GM06990 (cell line): ENCODE data around the gene SRGAP3.

ENCODE experiments used
- DNase-seq: peaks from one replicate; pipeline ENCODE4 v3.0.0-alpha.2; 2011; ENCODE audit not compliant: insufficient read length; ENCODE audit errors: extremely low read depth
- H3K27me3 ChIP-seq: replicated peaks from 2 replicates; pipeline ENCODE4 v1.6.0; 2011; ENCODE audit warnings: low read length; ENCODE audit not compliant: control insufficient read depth, insufficient read depth
- H3K36me3 ChIP-seq: 2 replicates; pipeline ENCODE4 v1.5.1; 2011; ENCODE audit warnings: low read length; ENCODE audit not compliant: control insufficient read depth, insufficient read depth
- H3K4me3 ChIP-seq: replicated peaks from 2 replicates; pipeline ENCODE4 v1.5.1; 2011; ENCODE audit warnings: low read depth, mild to moderate bottlenecking, control low read depth, low read length
- TF ChIP-seq, protein P1 (sequence below): IDR thresholded peaks from 2 replicates; pipeline ENCODE4 v1.5.1; 2011; ENCODE audit warnings: low read length, control low read depth, mild to moderate bottlenecking, inconsistent platforms; ENCODE audit not compliant: insufficient read depth, poor library complexity, severe bottlenecking

Gene SRGAP3

DNA sequence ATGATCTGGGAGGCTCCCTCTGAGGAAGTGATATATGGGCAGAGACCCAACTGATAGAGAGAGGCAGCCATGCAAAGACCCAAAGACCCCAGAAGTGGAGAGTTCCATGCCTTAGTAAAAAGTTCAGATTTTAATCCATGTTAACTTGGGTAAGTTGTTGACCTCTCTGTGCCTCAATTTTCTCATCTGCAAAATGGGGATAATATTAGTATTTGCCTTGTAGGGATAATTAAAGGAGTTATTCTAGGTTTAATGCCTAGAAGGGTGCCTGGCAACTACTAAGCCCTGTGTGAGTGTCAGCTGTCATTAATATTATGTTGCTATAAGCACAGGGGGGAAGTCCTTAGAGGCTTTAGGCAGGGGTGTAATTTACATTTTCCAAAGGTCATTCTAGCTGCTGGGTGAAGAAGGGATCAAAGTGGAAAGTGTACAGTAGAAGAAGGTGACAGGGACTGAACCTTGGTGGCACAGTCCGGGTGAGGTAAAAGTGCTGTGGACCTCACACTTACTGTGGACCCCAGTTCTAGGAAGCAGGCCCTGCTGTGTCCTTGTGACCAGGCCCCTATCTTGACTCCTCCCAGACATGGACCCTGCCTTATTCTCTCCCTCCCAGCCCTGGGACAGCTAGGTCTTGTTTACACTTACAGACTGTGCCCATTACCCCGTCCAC is 283.2 kb downstream of the SRGAP3 start:
- DNase-seq: no peak
- TF ChIP-seq, protein P1, sequence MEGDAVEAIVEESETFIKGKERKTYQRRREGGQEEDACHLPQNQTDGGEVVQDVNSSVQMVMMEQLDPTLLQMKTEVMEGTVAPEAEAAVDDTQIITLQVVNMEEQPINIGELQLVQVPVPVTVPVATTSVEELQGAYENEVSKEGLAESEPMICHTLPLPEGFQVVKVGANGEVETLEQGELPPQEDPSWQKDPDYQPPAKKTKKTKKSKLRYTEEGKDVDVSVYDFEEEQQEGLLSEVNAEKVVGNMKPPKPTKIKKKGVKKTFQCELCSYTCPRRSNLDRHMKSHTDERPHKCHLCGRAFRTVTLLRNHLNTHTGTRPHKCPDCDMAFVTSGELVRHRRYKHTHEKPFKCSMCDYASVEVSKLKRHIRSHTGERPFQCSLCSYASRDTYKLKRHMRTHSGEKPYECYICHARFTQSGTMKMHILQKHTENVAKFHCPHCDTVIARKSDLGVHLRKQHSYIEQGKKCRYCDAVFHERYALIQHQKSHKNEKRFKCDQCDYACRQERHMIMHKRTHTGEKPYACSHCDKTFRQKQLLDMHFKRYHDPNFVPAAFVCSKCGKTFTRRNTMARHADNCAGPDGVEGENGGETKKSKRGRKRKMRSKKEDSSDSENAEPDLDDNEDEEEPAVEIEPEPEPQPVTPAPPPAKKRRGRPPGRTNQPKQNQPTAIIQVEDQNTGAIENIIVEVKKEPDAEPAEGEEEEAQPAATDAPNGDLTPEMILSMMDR: no peak
- Histone ChIP-seq H3K4me3 (no peak overlapping the region), H3K36me3 (no peaks in the 10 kb centered on the region), H3K27me3 (no peaks in the 10 kb centered on the region)

DNA sequence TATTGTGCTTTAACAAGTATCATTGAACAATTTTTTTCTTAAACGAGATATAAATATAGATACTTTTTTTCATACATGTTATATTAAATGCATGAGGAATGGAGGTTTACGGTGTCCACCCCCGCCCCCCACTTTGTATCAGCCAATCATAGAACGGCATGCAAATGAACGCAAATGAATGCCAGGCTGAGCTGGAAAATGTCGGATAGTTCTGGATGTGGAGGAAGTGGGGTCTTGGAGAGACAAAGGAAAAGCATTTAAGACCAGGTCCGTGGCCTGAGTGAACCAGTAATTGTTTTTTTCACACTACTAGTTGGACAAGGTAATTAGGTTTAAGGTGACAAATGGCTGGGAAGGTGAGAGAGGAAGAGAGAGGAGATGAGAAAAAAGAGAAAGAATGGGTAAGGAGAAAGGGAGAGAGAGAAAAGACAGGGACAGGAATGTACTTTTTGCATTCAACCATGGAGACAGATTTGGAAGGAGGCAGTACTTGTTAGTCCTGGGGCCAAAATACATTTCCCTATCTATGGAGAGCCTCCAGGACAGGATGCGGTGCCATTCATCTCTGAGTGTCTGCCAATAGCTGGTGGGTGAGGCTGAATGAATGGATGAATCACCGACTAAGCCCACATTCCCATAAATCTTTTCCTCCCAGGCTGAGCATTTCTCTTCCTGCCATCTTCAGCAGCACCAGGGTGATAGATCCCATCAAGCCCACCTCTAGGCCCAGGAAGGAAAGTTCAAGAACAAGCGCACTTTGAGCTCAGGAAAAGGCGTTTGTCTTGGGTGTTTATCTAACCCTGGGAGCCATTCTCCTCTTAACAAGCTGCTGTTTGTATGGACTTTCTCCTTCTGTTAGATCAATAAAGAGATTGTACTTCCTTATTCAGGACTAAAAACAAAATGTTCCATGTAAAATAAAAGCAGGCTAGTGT is 284.7 kb downstream of the SRGAP3 start:
- Histone ChIP-seq H3K36me3 (no peaks in the 10 kb centered on the region; the same call in 1 of the 2 replicates), H3K4me3 (no peak overlapping the region), H3K27me3 (no peaks in the 10 kb centered on the region)
- TF ChIP-seq, protein P1: no peak
- DNase-seq: no peak

DNA sequence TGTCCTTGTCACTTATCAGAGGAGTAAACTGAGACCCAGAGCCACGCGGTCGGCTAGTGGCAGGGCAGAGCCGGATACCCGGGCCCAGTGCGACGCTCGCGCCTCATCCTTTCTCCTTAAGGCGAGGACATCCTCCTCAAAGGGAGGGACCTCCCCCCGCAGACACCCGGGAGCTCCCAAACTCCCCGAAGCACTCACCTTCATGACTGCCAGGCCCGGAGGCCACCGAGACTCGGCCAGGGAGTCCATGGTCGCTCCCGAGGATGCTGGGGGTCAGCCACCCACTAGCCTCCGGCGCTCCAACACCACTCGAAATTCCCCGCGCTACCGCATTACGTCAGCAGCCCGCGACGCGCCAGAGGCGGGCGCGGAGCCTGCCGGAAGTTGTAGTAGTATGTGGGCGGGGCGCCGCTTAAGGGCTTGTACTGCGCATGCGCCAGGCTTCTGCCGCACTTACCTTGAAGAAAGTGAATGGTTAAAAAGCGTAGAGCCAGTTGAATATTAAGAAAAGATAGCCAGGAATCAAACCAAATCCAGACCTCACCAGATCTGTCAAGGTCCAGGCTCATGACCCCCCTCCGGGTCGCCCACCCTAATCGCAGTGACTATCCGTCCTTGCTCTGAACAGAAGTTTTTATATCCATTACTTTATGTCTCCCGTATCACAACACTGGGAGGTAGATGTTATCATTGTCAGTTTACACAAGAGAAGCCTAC is 286.2 kb downstream of the SRGAP3 start, which contains the start of gene RAD18:
RAD18 (minus strand) TSS at position 336 of the 717 bp plus-strand sequence; CDS start at position 249, 87 bp downstream.
- H3K4me3 ChIP-seq: peak within 1 kb of the TSS; percentile 72
- H3K36me3 ChIP-seq: no peaks in the 10 kb centered on the region; the same call in 1 of the 2 replicates
- DNase-seq: peak; percentile 94
- TF ChIP-seq, protein P1: no peak
- no peaks in the 10 kb centered on the region for H3K27me3 ChIP-seq

DNA sequence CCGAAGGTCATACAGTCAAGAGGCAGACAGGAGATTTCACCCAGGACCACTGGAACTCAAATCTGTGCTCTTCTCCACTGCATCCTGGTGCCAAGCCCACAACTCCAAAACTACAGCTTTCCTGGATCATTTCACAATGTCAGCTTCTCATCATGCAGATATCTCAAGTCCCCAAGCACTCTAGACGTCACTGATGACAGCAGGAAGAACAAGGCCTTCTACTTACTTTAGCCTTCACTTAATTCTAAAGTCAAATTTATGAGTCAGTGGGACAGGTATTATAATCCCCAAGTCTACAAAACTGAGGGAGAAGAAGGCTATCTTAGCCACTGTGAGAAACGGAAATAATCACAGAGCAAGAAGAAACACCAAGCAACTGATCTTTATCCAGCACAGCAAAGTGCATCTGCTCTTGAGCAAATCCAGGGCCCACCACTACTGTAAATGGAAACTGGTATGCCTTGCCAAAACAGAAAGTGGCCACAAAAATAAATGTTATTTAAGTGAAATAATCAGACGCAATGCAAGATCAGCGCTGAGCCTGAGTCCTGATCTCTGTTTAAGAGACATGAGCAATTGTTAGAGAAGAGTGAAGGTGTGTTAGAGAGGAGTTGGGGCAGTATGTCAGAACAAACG is 287.1 kb downstream of the SRGAP3 start:
- H3K36me3 ChIP-seq: no peaks in the 10 kb centered on the region; the same call in 1 of the 2 replicates
- no peaks in the 10 kb centered on the region for H3K27me3 ChIP-seq
- DNase-seq: no peak
- TF ChIP-seq, protein P1: no peak
- H3K4me3 ChIP-seq: peak overlapping the region; percentile 72

DNA sequence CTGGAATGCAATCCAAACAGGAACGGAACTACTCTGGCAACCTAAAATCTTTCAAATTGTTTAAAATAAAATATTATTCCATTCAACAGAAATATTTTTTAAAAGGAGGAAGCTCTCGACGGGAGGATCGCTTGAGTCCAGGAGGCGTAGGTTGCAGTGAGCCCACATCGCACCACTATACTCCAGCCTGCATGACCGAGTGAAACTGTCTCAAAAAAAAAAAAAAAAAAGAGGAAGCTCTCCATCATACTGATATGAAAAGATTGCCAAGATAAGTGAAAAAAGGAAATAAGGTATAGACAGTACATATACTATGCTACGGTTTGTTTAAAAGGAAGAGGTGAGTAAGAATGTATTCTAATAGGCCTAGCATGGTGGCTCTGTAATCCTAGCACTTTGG is 289.8 kb downstream of the SRGAP3 start:
- no peak for DNase-seq
- no peaks in the 10 kb centered on the region for H3K27me3 ChIP-seq
- peaks cover 1% of the 10 kb centered on the region; the same call in 1 of the 2 replicates for H3K36me3 ChIP-seq
- TF ChIP-seq, protein P1: no peak
- no peak overlapping the region for H3K4me3 ChIP-seq
